OCI-M1 (cell line): ENCODE measurements around the gene EYS.

ENCODE experiments used
- DNase-seq: peaks from one replicate; lab custom pipeline; 2025; lab: John Stamatoyannopoulos, UW

EYS gene

GRCh38 chr6:64128301-64129024 lies 1578.6 kb downstream of the EYS start:
- DNase-seq, result no peak

GRCh38 chr6:64123761-64124633 lies 1583.0 kb downstream of the EYS start:
- DNase-seq, result no peak

GRCh38 chr6:64122712-64123375 lies 1584.2 kb downstream of the EYS start:
- DNase-seq, result no peak

GRCh38 chr6:64121011-64121565 lies 1585.9 kb downstream of the EYS start:
- DNase-seq, result no peak

- no peak for DNase-seq
Observed at GRCh38 chr6:64113704-64114103, 1593.3 kb downstream of the EYS start.

- DNase-seq, result no peak
Observed at GRCh38 chr6:64104051-64104450, 1603.0 kb downstream of the EYS start.

- no peak for DNase-seq
Observed at GRCh38 chr6:64103480-64103879, 1603.5 kb downstream of the EYS start.

- DNase-seq, result no peak
Observed at GRCh38 chr6:64100702-64101303, 1606.2 kb downstream of the EYS start.

- no peak for DNase-seq
Observed at GRCh38 chr6:64090352-64090751, 1616.7 kb downstream of the EYS start.

- DNase-seq, result no peak
Observed at GRCh38 chr6:64085126-64085525, 1621.9 kb downstream of the EYS start.

- no peak for DNase-seq
Observed at GRCh38 chr6:64084185-64084663, 1622.8 kb downstream of the EYS start.

GRCh38 chr6:64083261-64083660 lies 1623.8 kb downstream of the EYS start:
- DNase-seq, result no peak

- no peak for DNase-seq
Observed at GRCh38 chr6:64081453-64081852, 1625.6 kb downstream of the EYS start.

GRCh38 chr6:64074981-64075380 lies 1632.0 kb downstream of the EYS start:
- DNase-seq, result no peak

- no peak for DNase-seq
Observed at GRCh38 chr6:64072686-64073085, 1634.3 kb downstream of the EYS start.

GRCh38 chr6:64064919-64065318 lies 1642.1 kb downstream of the EYS start:
- DNase-seq, result peak; percentile 35

- no peak for DNase-seq
Observed at GRCh38 chr6:64062960-64063683, 1643.9 kb downstream of the EYS start.

- no peak for DNase-seq
Observed at GRCh38 chr6:64054861-64055260, 1652.2 kb downstream of the EYS start.

GRCh38 chr6:64050590-64050989 lies 1656.4 kb downstream of the EYS start:
- DNase-seq, result no peak

GRCh38 chr6:64049736-64050135 lies 1657.3 kb downstream of the EYS start:
- DNase-seq, result no peak

GRCh38 chr6:64046746-64047208 lies 1660.2 kb downstream of the EYS start:
- no peak for DNase-seq
